SK-N-SH treated with all-trans-retinoic acid at 6 μM for 48 hours (cell line): ENCODE results near the gene SPANXN2.
"Not testable (repeated sequence)": the region's sequence is repeated elsewhere in the genome, so short reads cannot be mapped to it uniquely, and the experiment has no call there.

ENCODE experiments used
- ATAC-seq: fragments of 200-7000 bp; cut with Tn5 transposase; 3 replicates; pipeline ENCODE4 v1.9.1; 2020; ENCODE audit warnings: mild to moderate bottlenecking, moderate library complexity
- ARNTL ChIP-seq: fragments of 450-650 bp; formaldehyde crosslinking; IDR thresholded peaks from 2 replicates; pipeline ENCODE4 v1.5.0; 2020; ENCODE audit warnings: low read depth, mild to moderate bottlenecking, moderate library complexity, borderline replicate concordance
- BACH2 ChIP-seq: fragments of 250-450 bp; sonication (Bioruptor Pico); IDR thresholded peaks from 2 replicates; pipeline ENCODE4 v1.9.0; 2021; ENCODE audit warnings: mild to moderate bottlenecking, borderline replicate concordance
- CREB5 ChIP-seq: fragments of 250-450 bp; sonication (Bioruptor Pico); IDR thresholded peaks from 2 replicates; pipeline ENCODE4 v1.5.1; 2020; ENCODE audit warnings: low read depth, mild to moderate bottlenecking, moderate library complexity
- CSDC2 ChIP-seq: fragments of 250-450 bp; sonication (Bioruptor Pico); IDR thresholded peaks from 2 replicates; pipeline ENCODE4 v1.5.0; 2020; ENCODE audit warnings: mild to moderate bottlenecking, moderate library complexity
- CSRNP3 ChIP-seq: fragments of 250-450 bp; sonication (Bioruptor Pico); IDR thresholded peaks from 2 replicates; pipeline ENCODE4 v1.5.1; 2021; ENCODE audit warnings: mild to moderate bottlenecking, moderate library complexity
- ESRRG ChIP-seq: fragments of 250-450 bp; sonication (Bioruptor Pico); IDR thresholded peaks from 2 replicates; pipeline ENCODE4 v1.6.1; 2021; ENCODE audit warnings: mild to moderate bottlenecking
- GLIS3 ChIP-seq: fragments of 250-450 bp; sonication (Bioruptor Pico); IDR thresholded peaks from 2 replicates; pipeline ENCODE4 v1.5.0; 2020; ENCODE audit warnings: mild to moderate bottlenecking, moderate library complexity
- ISL1 ChIP-seq: fragments of 250-450 bp; sonication (Bioruptor Pico); IDR thresholded peaks from 2 replicates; pipeline ENCODE4 v2.1.2; 2022; ENCODE audit warnings: mild to moderate bottlenecking, moderate library complexity
- OSR1 ChIP-seq: fragments of 250-450 bp; sonication (Bioruptor Pico); IDR thresholded peaks from 2 replicates; pipeline ENCODE4 v1.8.0; 2022; ENCODE audit warnings: moderate library complexity, mild to moderate bottlenecking, inconsistent platforms
- PATZ1 ChIP-seq: fragments of 250-450 bp; sonication (Bioruptor Pico); IDR thresholded peaks from 2 replicates; pipeline ENCODE4 v1.8.0; 2020; ENCODE audit warnings: mild to moderate bottlenecking, moderate library complexity, borderline replicate concordance
- PPARA ChIP-seq: fragments of 250-450 bp; sonication (Bioruptor Pico); IDR thresholded peaks from 2 replicates; pipeline ENCODE4 v1.5.0; 2020; ENCODE audit warnings: mild to moderate bottlenecking, borderline replicate concordance
- RARB ChIP-seq: fragments of 250-450 bp; sonication (Bioruptor Pico); IDR thresholded peaks from 2 replicates; pipeline ENCODE4 v1.8.0; 2021; ENCODE audit warnings: mild to moderate bottlenecking, moderate library complexity
- SNAI2 ChIP-seq: fragments of 250-450 bp; sonication (Bioruptor Pico); IDR thresholded peaks from 2 replicates; pipeline ENCODE4 v1.5.0; 2020; ENCODE audit warnings: mild to moderate bottlenecking, moderate library complexity
- TCF4 ChIP-seq: fragments of 250-450 bp; sonication (Bioruptor Pico); IDR thresholded peaks from 2 replicates; pipeline ENCODE4 v1.8.0; 2021; ENCODE audit warnings: mild to moderate bottlenecking, moderate library complexity, borderline replicate concordance
- TOX ChIP-seq: fragments of 250-450 bp; sonication (Bioruptor Pico); IDR thresholded peaks from 2 replicates; pipeline ENCODE4 v1.8.0; 2021; ENCODE audit warnings: mild to moderate bottlenecking, moderate library complexity, borderline replicate concordance
- TSHZ2 ChIP-seq: fragments of 250-450 bp; sonication (Bioruptor Pico); IDR thresholded peaks from 2 replicates; pipeline ENCODE4 v1.5.0; 2020; ENCODE audit warnings: mild to moderate bottlenecking, moderate library complexity
- ZC3H10 ChIP-seq: fragments of 250-450 bp; sonication (Bioruptor Pico); IDR thresholded peaks from 2 replicates; pipeline ENCODE4 v1.5.1; 2021; ENCODE audit warnings: mild to moderate bottlenecking, moderate library complexity
- ZFP30 ChIP-seq: fragments of 450-650 bp; formaldehyde crosslinking; IDR thresholded peaks from 2 replicates; pipeline ENCODE4 v1.5.0; 2022; ENCODE audit warnings: mild to moderate bottlenecking, moderate library complexity
- ZNF565 ChIP-seq: fragments of 450-650 bp; formaldehyde crosslinking; conservative IDR thresholded peaks from 2 replicates; pipeline ENCODE4 v1.5.0; 2020; ENCODE audit warnings: low read depth, mild to moderate bottlenecking, moderate library complexity
- ZNF70 ChIP-seq: fragments of 450-650 bp; formaldehyde crosslinking; IDR thresholded peaks from 2 replicates; pipeline ENCODE4 v1.5.0; 2020; ENCODE audit warnings: mild to moderate bottlenecking, moderate library complexity
- ZNF8 ChIP-seq: fragments of 450-650 bp; formaldehyde crosslinking; IDR thresholded peaks from 2 replicates; pipeline ENCODE4 v1.5.0; 2020; ENCODE audit warnings: mild to moderate bottlenecking, moderate library complexity

The SPANXN2 gene

GRCh38 chrX:143720652-143721051 lies at the start of gene SPANXN2:
Gene SPANXN2 (minus strand): TSS chrX:143720752. CDS start chrX:143720668, 84 bp downstream.
- not testable (repeated sequence) for ATAC-seq

- no peak for TF ChIP-seq ARNTL (CRISPR knock-in tag)
- no peak for ATAC-seq
These were observed 48.4 kb upstream of the SPANXN2 start for GRCh38 chrX:143768976-143769375.

- ATAC-seq: not testable (repeated sequence)
These were observed 47.2 kb upstream of the SPANXN2 start for GRCh38 chrX:143767789-143768188.

GRCh38 chrX:143757887-143758286 lies 37.3 kb upstream of the SPANXN2 start:
- TF ChIP-seq GLIS3: no peak
- ATAC-seq: no peak

GRCh38 chrX:143757375-143757774 lies 36.8 kb upstream of the SPANXN2 start:
- ATAC-seq: no peak
- TF ChIP-seq PATZ1 (CRISPR knock-in tag) (no peak), ZNF8 (CRISPR knock-in tag) (no peak), TCF4 (no peak), CSDC2 (CRISPR knock-in tag) (no peak), GLIS3 (no peak), ESRRG (CRISPR knock-in tag) (no peak), ARNTL (CRISPR knock-in tag) (no peak), ZC3H10 (CRISPR knock-in tag) (no peak), CSRNP3 (CRISPR knock-in tag) (no peak), CREB5 (CRISPR knock-in tag) (no peak)

GRCh38 chrX:143754183-143754582 lies 33.6 kb upstream of the SPANXN2 start:
- no peak for ATAC-seq
- TF ChIP-seq OSR1 (CRISPR knock-in tag) (no peak), TCF4 (no peak), ZFP30 (CRISPR knock-in tag) (no peak), RARB (CRISPR knock-in tag) (no peak), TOX (CRISPR knock-in tag) (no peak), ARNTL (CRISPR knock-in tag) (no peak), ZNF70 (CRISPR knock-in tag) (no peak), ESRRG (CRISPR knock-in tag) (no peak), ZNF8 (CRISPR knock-in tag) (no peak), ZC3H10 (CRISPR knock-in tag) (no peak), CREB5 (CRISPR knock-in tag) (no peak), PPARA (CRISPR knock-in tag) (no peak), CSDC2 (CRISPR knock-in tag) (no peak), TSHZ2 (no peak), SNAI2 (CRISPR knock-in tag) (no peak), ISL1 (no peak), BACH2 (no peak), ZNF565 (CRISPR knock-in tag) (no peak), PATZ1 (CRISPR knock-in tag) (no peak)
